ENCODE measurements around the gene CASKIN1. TPM values are rescaled to one million over a fixed set of nuclear protein-coding genes. Genes with fewer than 3 reads are reported as not detected.

Gene CASKIN1
- total and polyA plus RNA-seq, 4 donors: 0.09 to 0.35 (median 0.12) TPM

GRCh38 chr16:2209258-2210008 is 13.0 kb upstream of the CASKIN1 start:
- no peak for ATAC-seq (ENCODE audit: insufficient read depth, low FRiP score)
- Histone ChIP-seq H3K9ac (ENCODE audit: insufficient read depth in 1 of 2, low read length in 2 of 2) (no peak overlapping the region), H3K27ac (ENCODE audit: low read depth in 1 of 2, low read length in 1 of 2) (no peak overlapping the region), H3K36me3 (ENCODE audit: control insufficient read depth in 4 of 4, insufficient read depth in 4 of 4, low read length in 4 of 4) (peaks cover 0 to 35% (median 4%) of the 10 kb centered on the region in 4 donors), H3K9me3 (ENCODE audit: control insufficient read depth in 4 of 4, insufficient read depth in 3 of 4, low read length in 3 of 4) (no peaks in the 10 kb centered on the region), H3K4me1 (ENCODE audit: control insufficient read depth in 5 of 5, insufficient read depth in 5 of 5, low read length in 5 of 5) (peaks cover 4 to 31% (median 12%) of the 10 kb centered on the region in 5 donors), H3K27me3 (ENCODE audit: control insufficient read depth in 3 of 3, insufficient read depth in 3 of 3, low read length in 2 of 3) (no peaks in the 10 kb centered on the region), H3K4me3 (no peak overlapping the region)
- no peak for TF ChIP-seq CTCF (IDR thresholded peaks at IDR 0.05; ENCODE audit: control extremely low read depth, extremely low read depth)
- WGBS, 2 donors: 89 to 91% methylated on average over 29 of the region's 29 CpGs
- no peak for DNase-seq

- Histone ChIP-seq H3K9ac (ENCODE audit: insufficient read depth in 1 of 2, low read length in 2 of 2) (no peak overlapping the region), H3K4me3 (no peak overlapping the region), H3K36me3 (ENCODE audit: control insufficient read depth in 4 of 4, insufficient read depth in 4 of 4, low read length in 4 of 4) (peaks cover 0 to 35% (median 4%) of the 10 kb centered on the region in 4 donors), H3K27ac (ENCODE audit: low read depth in 1 of 2, low read length in 1 of 2) (no peak overlapping the region), H3K27me3 (ENCODE audit: control insufficient read depth in 3 of 3, insufficient read depth in 3 of 3, low read length in 2 of 3) (no peaks in the 10 kb centered on the region), H3K4me1 (ENCODE audit: control insufficient read depth in 5 of 5, insufficient read depth in 5 of 5, low read length in 5 of 5) (peaks cover 4 to 30% (median 12%) of the 10 kb centered on the region in 5 donors), H3K9me3 (ENCODE audit: control insufficient read depth in 4 of 4, insufficient read depth in 3 of 4, low read length in 3 of 4) (no peaks in the 10 kb centered on the region)
- ATAC-seq (ENCODE audit: insufficient read depth, low FRiP score) (no peak), DNase-seq (no peak)
- WGBS, 2 donors: 94 to 96% methylated on average over 9 of the region's 9 CpGs
- no peak for TF ChIP-seq CTCF (IDR thresholded peaks at IDR 0.05; ENCODE audit: control extremely low read depth, extremely low read depth)
Measured at GRCh38 chr16:2208772-2209171, 12.4 kb upstream of the CASKIN1 start.

GRCh38 chr16:2208308-2208707 is 11.9 kb upstream of the CASKIN1 start:
- no peaks in the 10 kb centered on the region for H3K27me3 ChIP-seq (ENCODE audit: control insufficient read depth in 3 of 3, insufficient read depth in 3 of 3, low read length in 2 of 3)
- TF ChIP-seq CTCF (IDR thresholded peaks at IDR 0.05; ENCODE audit: control extremely low read depth, extremely low read depth): no peak
- 88% methylated on average over 23 of the region's 23 CpGs for WGBS, 2 donors
- DNase-seq: no peak
- H3K4me3 ChIP-seq: no peak overlapping the region
- peaks cover 0 to 35% (median 4%) of the 10 kb centered on the region in 4 donors for H3K36me3 ChIP-seq (ENCODE audit: control insufficient read depth in 4 of 4, insufficient read depth in 4 of 4, low read length in 4 of 4)
- no peak overlapping the region for H3K27ac ChIP-seq (ENCODE audit: low read depth in 1 of 2, low read length in 1 of 2)
- no peak for ATAC-seq (ENCODE audit: insufficient read depth, low FRiP score)
- peaks cover 3 to 27% (median 8%) of the 10 kb centered on the region in 5 donors for H3K4me1 ChIP-seq (ENCODE audit: control insufficient read depth in 5 of 5, insufficient read depth in 5 of 5, low read length in 5 of 5)
- H3K9me3 ChIP-seq (ENCODE audit: control insufficient read depth in 4 of 4, insufficient read depth in 3 of 4, low read length in 3 of 4): no peaks in the 10 kb centered on the region
- no peak overlapping the region for H3K9ac ChIP-seq (ENCODE audit: insufficient read depth in 1 of 2, low read length in 2 of 2)

Data from lung (tissue), 12 donors.